Progenitor cell of endocrine pancreas (in vitro differentiated cells): ENCODE measurements around the gene DDIAS. TPM values are rescaled to one million over a fixed set of nuclear protein-coding genes. Genes with fewer than 3 reads are reported as not detected.

Experiments used
- DNase-seq: peaks from one replicate; pipeline ENCODE4 v3.0.0; 2021; ENCODE audit warnings: low spot score; ENCODE audit not compliant: unreplicated experiment
- H3K27ac Mint-ChIP-seq: 2 replicates; pipeline ENCODE4 v1.8.0; 2021; ENCODE audit warnings: mild to moderate bottlenecking, moderate library complexity, mixed read lengths
- H3K27me3 Mint-ChIP-seq: 2 replicates; pipeline ENCODE4 v1.8.0; 2021; ENCODE audit warnings: mixed read lengths
- H3K36me3 Mint-ChIP-seq: 2 replicates; pipeline ENCODE4 v1.8.0; 2022; ENCODE audit warnings: mixed read lengths; ENCODE audit not compliant: insufficient read depth
- H3K4me1 Mint-ChIP-seq: 2 replicates; pipeline ENCODE4 v1.8.0; 2021; ENCODE audit warnings: low read depth, mixed read lengths
- H3K4me3 Mint-ChIP-seq: 2 replicates; pipeline ENCODE4 v1.8.0; 2021; ENCODE audit warnings: low read depth, mild to moderate bottlenecking, moderate library complexity, mixed read lengths
- H3K9me3 Mint-ChIP-seq: 2 replicates; pipeline ENCODE4 v1.8.0; 2021; ENCODE audit warnings: low read depth, mixed read lengths
- CTCF ChIP-seq: fragments of 200-600 bp; sonication (generic); IDR thresholded peaks from one replicate; pipeline ENCODE4 v1.5.0; 2021; ENCODE audit warnings: antibody characterized with exemption, mild to moderate bottlenecking; ENCODE audit not compliant: unreplicated experiment
- total RNA-seq: library from RNA; stranded (reverse); gene quantifications from 2 replicates; pipeline ENCODE4 v1.2.1, GENCODE V29; 2021

Gene DDIAS
- total RNA-seq, 1 donor from 2014 or later: 7.8 TPM

GRCh38 chr11:82972103-82972502 is 70.6 kb downstream of the DDIAS start:
- no peak for DNase-seq
- no peaks in the 10 kb centered on the region for H3K4me1 Mint-ChIP-seq
- no peaks in the 10 kb centered on the region for H3K27me3 Mint-ChIP-seq
- H3K4me3 Mint-ChIP-seq: no peak overlapping the region
- no peaks in the 10 kb centered on the region for H3K36me3 Mint-ChIP-seq
- TF ChIP-seq CTCF: no peak
- no peaks in the 10 kb centered on the region for H3K9me3 Mint-ChIP-seq
- no peak overlapping the region for H3K27ac Mint-ChIP-seq

- H3K36me3 Mint-ChIP-seq: no peaks in the 10 kb centered on the region
Measured at GRCh38 chr11:82974135-82974534, 72.6 kb downstream of the DDIAS start.

GRCh38 chr11:82974851-82975250 is 73.3 kb downstream of the DDIAS start:
- Mint-ChIP-seq H3K4me3 (no peak overlapping the region), H3K27me3 (no peaks in the 10 kb centered on the region), H3K4me1 (no peaks in the 10 kb centered on the region), H3K27ac (no peak overlapping the region), H3K36me3 (no peaks in the 10 kb centered on the region), H3K9me3 (no peaks in the 10 kb centered on the region)
- TF ChIP-seq CTCF: no peak
- DNase-seq: no peak

More at GRCh38 chr11:82974135-82974534, 72.6 kb downstream of the DDIAS start:
- TF ChIP-seq CTCF: no peak
- Mint-ChIP-seq H3K4me1 (no peaks in the 10 kb centered on the region), H3K4me3 (no peak overlapping the region), H3K27me3 (no peaks in the 10 kb centered on the region), H3K9me3 (no peaks in the 10 kb centered on the region), H3K27ac (no peak overlapping the region)
- no peak for DNase-seq

- no peak for DNase-seq
- TF ChIP-seq CTCF: no peak
- no peaks in the 10 kb centered on the region for H3K36me3 Mint-ChIP-seq
- no peaks in the 10 kb centered on the region for H3K27me3 Mint-ChIP-seq
- no peaks in the 10 kb centered on the region for H3K4me1 Mint-ChIP-seq
- H3K27ac Mint-ChIP-seq: no peak overlapping the region
- H3K4me3 Mint-ChIP-seq: no peak overlapping the region
- H3K9me3 Mint-ChIP-seq: no peaks in the 10 kb centered on the region
Measured at GRCh38 chr11:82975882-82976281, 74.3 kb downstream of the DDIAS start.

- H3K27ac Mint-ChIP-seq: no peak overlapping the region
- TF ChIP-seq CTCF: no peak
- H3K4me3 Mint-ChIP-seq: no peak overlapping the region
- H3K36me3 Mint-ChIP-seq: peaks cover 1% of the 10 kb centered on the region
- H3K27me3 Mint-ChIP-seq: no peaks in the 10 kb centered on the region
- no peaks in the 10 kb centered on the region for H3K4me1 Mint-ChIP-seq
- no peaks in the 10 kb centered on the region for H3K9me3 Mint-ChIP-seq
- DNase-seq: no peak
Measured at GRCh38 chr11:82976786-82977185, 75.2 kb downstream of the DDIAS start.
